ENCODE results near the gene IL1RAPL1. TPM values are rescaled to one million over a fixed set of nuclear protein-coding genes. Genes with fewer than 3 reads are reported as not detected.

Gene IL1RAPL1
- total RNA-seq, 2 donors from 2014 or later, result 0.66 to 1.1 TPM

DNA sequence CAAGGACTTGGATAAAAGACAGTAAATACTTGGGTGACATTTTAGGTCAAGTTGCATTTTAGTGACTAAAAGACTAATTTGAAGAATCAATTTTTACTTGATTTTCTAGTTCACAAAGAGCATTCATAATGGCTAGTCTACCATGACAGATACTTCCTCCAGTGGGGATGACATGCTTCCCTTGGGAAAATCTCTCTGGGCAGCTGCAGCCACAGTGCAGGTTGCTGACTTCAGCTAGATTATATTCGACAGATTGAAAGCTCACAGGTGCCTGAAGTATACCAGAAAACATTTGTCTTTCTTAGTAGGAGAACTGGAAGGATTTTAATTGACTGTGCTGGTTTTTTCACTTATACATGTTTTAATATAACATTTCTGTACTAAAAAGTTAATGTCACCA lies 1418.6 kb downstream of the IL1RAPL1 start:
- no peak overlapping the region for H3K27ac Mint-ChIP-seq
- no peak for DNase-seq
- peaks cover 8% of the 10 kb centered on the region for H3K4me1 Mint-ChIP-seq
- H3K4me3 Mint-ChIP-seq, result no peak overlapping the region
- H3K27me3 Mint-ChIP-seq (ENCODE audit: insufficient read depth), result no peaks in the 10 kb centered on the region
- no peaks in the 10 kb centered on the region for H3K27me3 ChIP-seq (ENCODE audit: control insufficient read depth, insufficient read depth, low read length, poor library complexity, severe bottlenecking)
- no peaks in the 10 kb centered on the region for H3K4me1 ChIP-seq (ENCODE audit: control insufficient read depth, insufficient read depth, low read length)
- no peaks in the 10 kb centered on the region for H3K36me3 ChIP-seq (ENCODE audit: control insufficient read depth, insufficient read depth, low read length)
- no peaks in the 10 kb centered on the region for H3K9me3 ChIP-seq (ENCODE audit: control insufficient read depth, low read length)
- 50% methylated on average over 1 of the region's 1 CpG; no CpG with 5 or more reads in 1 of the 2 experiments for WGBS, 2 experiments (ENCODE audit: insufficient coverage in 1 of 2, insufficient read length in 1 of 2)
- H3K9ac ChIP-seq (ENCODE audit: extremely low read depth, low read length, poor library complexity, severe bottlenecking), result no peak overlapping the region
- TF ChIP-seq, protein P1, sequence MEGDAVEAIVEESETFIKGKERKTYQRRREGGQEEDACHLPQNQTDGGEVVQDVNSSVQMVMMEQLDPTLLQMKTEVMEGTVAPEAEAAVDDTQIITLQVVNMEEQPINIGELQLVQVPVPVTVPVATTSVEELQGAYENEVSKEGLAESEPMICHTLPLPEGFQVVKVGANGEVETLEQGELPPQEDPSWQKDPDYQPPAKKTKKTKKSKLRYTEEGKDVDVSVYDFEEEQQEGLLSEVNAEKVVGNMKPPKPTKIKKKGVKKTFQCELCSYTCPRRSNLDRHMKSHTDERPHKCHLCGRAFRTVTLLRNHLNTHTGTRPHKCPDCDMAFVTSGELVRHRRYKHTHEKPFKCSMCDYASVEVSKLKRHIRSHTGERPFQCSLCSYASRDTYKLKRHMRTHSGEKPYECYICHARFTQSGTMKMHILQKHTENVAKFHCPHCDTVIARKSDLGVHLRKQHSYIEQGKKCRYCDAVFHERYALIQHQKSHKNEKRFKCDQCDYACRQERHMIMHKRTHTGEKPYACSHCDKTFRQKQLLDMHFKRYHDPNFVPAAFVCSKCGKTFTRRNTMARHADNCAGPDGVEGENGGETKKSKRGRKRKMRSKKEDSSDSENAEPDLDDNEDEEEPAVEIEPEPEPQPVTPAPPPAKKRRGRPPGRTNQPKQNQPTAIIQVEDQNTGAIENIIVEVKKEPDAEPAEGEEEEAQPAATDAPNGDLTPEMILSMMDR (conservative IDR thresholded peaks at IDR 0.05), result no peak
- H3K36me3 Mint-ChIP-seq (ENCODE audit: low read depth), result peaks cover 21% of the 10 kb centered on the region
- H3K27ac ChIP-seq (ENCODE audit: low read depth, low read length), result no peak overlapping the region
- H3K9me3 Mint-ChIP-seq, result peaks cover 3% of the 10 kb centered on the region
- H3K4me3 ChIP-seq (ENCODE audit: low read length), result no peak overlapping the region

Small RNA genes lying within 50 kb of the gene (microRNA-seq; reads per million reads assigned to microRNA genes)
- gene MIR4666B (ENCODE audit: borderline microRNAs expressed), result not detected
